HG03342 (cell line): ENCODE results near the gene ZSCAN1.

Experiments
- ATAC-seq: cut with Tn5 transposase; IDR thresholded peaks from one replicate; pipeline ENCODE4 v1.9.1; 2021; ENCODE audit warnings: mild to moderate bottlenecking, moderate library complexity; ENCODE audit not compliant: unreplicated experiment

The ZSCAN1 gene

GRCh38 chr19:58038688-58039204 is 4.9 kb downstream of the ZSCAN1 start:
- ATAC-seq = no peak

DNA sequence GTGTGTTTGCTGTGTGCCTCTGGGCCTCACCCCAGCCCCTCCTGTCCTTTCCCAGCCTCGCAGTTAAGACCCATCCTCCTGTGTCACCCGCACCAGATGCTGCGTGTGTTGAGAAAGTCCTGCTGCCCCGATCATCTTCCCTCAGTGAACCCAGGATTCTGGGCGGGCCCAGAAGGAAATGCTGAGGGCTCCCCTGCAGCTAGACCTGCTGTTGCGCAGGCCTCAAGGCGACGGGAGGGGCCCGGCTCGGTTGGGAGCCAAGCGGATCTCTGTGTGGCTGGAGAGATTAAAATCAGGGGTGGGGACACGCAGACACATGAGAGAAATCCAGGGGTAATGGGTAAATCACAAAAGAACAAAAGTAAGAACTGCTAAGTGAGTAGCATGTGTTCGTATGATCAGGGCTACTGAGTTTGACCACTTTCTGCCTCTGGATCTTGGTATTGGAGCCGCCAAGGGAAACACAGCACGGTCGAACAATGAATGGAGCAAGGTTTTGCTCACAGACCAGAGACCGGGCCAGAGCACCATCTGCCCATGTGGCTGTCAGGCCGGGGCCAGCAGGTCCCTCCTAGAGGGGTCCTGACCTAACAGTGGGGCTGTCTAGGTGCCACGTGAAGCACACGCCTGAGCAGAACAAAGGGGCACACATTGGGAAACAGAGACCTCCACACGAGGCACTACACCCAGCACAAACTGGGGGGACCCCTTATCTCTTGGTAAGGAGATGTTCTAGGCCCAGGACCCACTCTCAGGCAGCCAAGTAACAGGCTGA is 7.1 kb downstream of the ZSCAN1 start:
- no peak for ATAC-seq

GRCh38 chr19:58042495-58043340 is 8.9 kb downstream of the ZSCAN1 start:
- no peak for ATAC-seq

DNA sequence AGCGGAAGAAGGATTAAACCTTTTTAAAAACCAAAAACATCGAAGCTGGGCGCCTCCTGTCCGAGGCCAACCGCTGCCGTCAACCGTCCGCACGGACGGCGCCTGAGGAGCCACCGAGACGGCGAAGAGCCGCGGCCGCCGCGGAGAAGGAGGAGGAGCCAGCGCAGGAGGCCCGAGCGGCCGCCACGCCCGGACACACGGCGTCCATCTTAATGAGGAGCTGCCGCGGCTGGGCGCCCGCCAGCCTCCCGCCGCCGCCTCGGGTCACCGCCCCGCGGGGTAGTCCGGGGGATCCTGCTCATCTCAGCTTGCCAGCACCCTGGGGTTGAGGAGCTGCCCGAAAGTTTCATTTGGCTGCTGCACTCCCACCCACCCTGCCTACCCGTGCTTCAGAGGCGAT is 10.6 kb downstream of the ZSCAN1 start:
- ATAC-seq = no peak

- ATAC-seq = no peak
Observed at GRCh38 chr19:58044886-58045285, 11.1 kb downstream of the ZSCAN1 start.

DNA sequence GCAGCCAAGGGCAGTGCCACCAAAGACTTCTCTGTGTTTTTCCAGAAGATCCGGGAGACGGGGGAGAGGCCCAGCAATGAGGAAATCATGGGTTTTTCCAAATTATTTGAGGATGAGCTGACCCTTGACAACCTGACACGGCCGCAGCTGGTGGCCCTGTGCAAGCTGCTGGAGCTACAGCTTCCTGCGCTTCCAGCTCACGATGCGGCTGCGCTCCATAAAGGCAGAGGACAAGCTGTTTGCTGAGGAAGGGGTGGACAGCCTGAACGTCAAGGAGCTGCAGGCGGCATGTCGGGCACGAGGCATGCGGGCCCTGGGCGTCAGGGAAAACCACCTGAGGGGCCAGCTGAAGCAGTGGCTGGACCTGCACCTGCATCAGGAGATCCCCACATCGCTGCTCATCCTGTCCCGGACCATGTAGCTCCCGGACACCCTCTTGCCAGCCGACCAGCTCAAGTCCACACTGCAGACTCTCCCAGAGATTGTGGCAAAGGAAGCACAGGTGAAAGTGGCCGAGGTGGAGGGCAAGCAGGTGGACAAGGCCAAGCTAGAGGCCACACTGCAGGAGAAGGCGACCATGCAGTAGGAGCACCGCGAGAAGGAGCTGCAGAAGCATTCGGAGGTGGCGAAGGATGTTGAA is 11.7 kb downstream of the ZSCAN1 start:
- ATAC-seq = no peak

DNA sequence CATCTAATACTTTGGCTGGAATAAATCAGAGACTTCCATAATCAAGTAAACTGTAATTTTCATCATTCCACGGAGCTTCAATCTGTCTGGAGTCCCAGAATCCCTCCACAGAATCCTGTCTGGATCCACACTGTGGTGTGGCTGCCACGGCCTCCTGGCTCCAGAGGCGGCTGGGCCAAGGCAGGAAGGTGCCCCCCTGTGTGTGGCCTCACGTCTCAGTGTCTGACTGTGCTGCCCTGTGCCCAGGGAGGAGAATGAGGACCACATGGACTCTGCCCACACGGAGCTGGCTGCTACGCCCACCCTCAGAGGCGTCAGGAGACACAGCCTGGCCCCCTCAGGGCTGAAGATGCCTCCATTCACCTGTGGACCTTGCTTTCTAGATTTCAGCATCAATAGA is 13.0 kb downstream of the ZSCAN1 start:
- no peak for ATAC-seq

GRCh38 chr19:58047672-58048071 is 13.8 kb downstream of the ZSCAN1 start:
- ATAC-seq = no peak

GRCh38 chr19:58052256-58052655 is 18.4 kb downstream of the ZSCAN1 start:
- ATAC-seq = no peak

GRCh38 chr19:58053480-58054156 is 19.8 kb downstream of the ZSCAN1 start:
- ATAC-seq = no peak

GRCh38 chr19:58054901-58055874 is 21.4 kb downstream of the ZSCAN1 start:
- no peak for ATAC-seq

GRCh38 chr19:58056261-58056660 is 22.4 kb downstream of the ZSCAN1 start:
- no peak for ATAC-seq

DNA sequence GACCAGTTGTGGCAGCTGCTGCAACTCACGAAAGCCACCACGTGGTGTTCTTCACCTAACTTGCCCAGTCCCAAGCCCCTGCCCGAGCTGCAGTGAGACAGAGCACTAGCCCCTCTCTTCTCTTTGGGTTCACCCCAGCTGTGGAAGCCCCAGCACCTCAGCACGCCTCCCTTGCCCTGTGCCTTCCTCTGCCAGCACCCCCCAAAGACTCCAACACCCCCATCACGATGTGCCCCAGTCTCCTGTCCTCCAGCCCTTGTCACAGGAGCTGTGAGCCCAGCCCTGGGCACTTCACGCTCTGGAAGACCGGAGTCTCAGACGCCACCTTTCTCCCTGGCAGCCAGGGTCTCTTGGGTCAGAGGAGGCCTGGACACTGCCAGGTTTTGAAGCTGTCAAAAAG is 23.0 kb downstream of the ZSCAN1 start:
- no peak for ATAC-seq

DNA sequence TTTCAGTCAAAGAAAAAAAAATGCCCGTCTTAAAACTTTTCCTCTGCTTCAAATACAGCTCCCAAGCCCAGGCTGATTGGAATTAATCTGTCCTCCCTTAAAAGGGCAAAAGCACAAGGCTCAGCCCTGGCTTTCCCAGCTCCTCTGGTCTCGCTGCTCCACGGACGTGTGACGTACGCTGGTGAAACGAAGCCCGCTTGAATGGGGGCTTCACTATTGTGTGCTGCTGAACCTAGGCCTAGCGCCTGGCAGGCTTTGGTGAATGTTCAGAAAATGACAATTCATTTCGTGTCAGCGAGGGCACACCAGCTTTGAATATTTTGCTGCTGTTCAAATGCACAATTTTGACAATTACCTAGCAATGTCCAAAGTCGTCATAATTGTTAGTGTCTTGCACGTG is 24.6 kb downstream of the ZSCAN1 start:
- no peak for ATAC-seq

DNA sequence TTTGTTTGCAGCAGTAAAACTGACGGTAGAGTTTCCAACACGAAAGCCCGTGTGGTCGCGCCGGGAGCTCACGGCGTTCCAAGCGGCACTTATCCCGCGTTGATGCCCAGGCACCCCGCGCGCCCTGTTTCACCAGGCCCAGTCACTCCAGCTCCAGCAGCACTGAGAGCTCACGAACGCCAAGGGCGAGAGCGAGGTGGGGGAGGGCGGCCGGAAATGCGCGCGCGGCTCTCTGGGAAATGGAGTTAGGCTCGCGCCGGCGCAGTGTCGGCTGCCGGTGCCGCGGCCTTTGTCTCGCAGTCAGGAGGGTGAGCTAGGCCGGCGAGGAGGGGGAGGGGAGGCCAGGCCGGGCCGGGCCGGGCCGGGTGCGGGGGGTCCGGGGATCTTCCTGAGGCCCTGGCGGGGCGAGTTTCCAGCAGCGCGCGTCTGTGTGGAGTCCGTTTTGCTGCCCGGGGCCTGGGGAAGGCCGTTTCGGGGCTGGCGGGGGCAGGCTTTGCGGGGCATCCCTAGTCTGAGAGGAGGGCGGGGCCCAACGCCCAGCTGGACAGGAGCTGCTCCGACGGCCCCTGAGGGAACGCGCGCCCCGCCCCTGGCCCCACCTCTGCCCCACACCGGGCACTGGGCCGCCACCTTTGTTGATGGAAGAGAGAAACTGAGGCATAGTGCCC is 25.3 kb downstream of the ZSCAN1 start, which contains the start of gene ZNF135:
Gene ZNF135, plus strand, starts transcription at position 280 of the 668 bp plus-strand sequence. CDS start 721 bp downstream, outside the sequence.
- no peak for ATAC-seq

DNA sequence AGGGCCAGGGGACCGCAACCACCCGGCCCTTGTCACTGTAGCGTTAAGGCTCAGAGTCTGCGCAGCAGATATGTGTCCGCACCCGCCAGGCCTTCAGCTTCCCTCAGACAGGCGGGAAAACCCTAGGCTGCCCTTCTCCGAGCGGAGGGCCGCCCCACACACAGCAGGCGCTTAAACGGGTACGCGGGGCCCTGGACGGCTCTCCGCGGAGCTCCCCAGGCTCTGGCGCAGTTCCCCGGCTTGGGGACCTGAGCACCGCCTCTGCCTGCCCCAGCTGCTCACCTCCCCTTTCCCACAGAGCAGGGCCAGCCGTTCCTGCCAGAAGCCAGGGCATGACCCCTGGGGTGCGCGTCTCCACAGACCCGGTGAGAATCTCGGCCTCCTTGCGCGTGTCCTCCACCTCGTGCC is 25.9 kb downstream of the ZSCAN1 start:
- no peak for ATAC-seq

- no peak for ATAC-seq
Observed at GRCh38 chr19:58060231-58060630, 26.4 kb downstream of the ZSCAN1 start.

- no peak for ATAC-seq
Observed at GRCh38 chr19:58063712-58064111, 29.9 kb downstream of the ZSCAN1 start.
